Fibroblast of skin of abdomen (primary cell): ENCODE results near the gene TMEM86B.
A peak's percentile ranks its signal among the peaks of the same experiment; 100 is the strongest.

ENCODE experiments used
- DNase-seq: peaks from one replicate; pipeline ENCODE4 v3.0.0-alpha.2; 2013

TMEM86B gene

DNA sequence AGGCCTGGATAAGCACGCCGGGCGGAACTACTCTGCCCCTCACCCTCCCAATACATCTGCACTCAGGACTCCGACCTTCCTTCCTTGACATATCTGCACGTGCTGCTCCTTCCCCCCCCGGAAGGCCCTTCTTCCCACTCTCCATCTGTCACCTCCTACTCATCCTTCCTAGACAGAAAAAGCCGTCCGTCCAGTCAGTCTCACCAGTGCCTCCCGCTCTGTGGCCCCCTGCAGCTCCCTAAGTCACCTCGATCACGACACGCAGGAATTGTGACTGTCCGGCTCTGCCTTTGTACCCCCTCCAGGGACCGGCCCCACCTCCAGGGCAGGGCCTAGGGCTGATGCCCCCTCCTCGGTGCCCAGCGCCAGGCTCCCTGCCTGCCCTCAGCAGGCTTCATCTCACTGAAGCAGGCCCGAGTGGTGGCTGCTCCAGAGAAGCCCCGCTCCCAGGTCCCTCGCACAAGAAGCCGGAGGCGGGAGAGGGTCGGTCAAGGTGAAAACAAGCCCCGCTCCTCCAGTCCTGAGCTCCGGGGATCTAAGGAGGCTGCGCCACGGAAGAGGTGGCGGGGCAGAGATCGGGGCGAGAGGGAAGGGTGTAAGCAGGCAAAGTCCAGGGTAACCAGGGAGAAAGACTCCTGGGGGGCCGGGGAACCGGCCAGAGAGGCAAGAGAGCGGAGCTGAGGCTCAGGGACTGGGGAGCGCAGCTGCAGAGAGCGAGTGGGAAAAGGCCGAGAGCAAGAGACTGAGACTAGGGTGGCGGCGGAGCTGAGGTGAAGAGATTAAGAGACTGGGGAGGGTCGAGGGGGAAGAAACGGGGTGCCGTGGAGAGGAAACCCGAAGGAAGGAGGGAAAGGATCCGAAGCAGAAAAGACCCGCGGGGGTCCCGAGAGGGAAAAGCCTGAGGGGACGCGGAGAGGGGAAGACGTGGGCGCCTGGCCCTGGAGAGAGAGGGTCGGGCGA is 29.2 kb upstream of the TMEM86B start:
- no peak for DNase-seq

DNA sequence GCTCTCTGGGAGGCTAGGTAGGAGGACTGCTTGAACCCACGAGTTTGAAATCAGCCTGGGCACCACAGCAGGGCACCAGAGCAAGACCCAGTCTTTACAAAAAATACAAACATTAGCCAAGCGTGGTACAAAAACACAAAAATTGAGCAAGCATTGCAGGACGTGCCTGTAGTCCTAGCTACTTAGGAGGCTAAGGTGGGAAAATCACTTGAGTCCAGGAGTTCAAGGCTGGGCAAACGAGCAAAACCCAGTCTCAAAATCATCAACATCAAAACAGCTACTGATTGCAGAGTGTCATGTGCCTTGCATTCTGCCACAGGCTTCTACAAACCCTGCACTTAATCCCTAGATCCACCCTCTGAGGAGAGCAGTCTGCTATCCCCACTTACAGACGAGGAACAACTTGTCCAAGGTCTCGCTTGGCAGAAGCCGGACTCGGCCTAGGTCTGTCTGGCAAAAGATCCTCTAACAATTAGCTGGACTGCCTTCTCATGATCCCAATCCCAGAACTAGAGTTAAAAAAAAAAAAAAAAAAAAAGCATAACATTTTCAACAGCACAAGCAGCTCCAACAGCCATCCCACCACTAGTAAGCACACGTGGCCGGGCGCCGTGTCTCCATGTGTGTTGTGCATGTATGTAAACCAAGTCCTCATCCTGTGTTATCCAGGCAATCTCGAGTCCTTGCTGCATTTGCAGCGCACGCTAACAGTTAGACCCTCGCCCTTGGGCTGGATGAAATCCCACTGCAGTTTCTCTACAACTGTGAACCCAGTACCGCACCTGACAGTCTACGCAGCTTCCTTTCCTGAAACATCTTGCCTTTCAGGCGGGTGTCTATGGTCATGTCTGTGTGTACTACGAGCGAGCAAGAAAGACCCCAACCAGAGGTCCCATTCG is 28.2 kb upstream of the TMEM86B start:
- DNase-seq, result no peak

DNA sequence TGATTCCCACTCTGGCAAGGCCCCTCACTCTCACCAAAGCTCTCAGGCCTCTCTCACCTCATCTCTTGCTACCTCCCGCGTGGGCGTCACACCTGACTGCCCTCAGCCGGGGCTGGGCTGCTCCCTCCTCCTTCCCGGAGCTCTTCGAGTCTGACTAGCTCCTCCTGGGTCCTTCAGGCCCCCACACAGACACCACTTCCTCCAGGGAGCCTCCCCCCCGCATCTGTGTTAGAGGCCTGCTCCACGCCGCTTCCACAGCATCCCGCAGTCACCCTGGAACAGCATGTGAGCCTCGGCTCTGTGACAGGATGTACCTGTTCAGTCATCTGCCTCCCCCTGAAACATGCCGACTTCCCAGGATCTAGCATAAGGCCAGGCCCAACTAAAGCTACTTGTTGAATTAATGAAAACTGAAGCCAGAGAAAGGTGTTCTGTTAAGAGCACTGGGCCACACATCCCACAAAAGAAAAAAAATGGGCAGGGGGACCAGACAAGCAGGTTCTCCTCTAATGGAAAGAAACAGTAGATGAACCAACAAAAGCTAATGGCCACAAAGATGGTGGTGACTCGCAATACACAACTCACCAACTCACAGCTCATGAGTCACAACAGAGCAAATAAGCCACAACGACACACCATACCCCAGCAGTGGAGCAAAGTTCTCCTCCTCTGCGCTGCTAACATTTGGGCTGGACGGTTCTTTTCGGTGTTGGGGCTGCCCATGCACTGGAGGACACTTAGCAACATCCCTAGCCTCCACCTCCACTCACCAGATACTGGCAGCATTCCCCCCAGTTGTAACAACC is 27.3 kb upstream of the TMEM86B start:
- peak; percentile 20 for DNase-seq

DNA sequence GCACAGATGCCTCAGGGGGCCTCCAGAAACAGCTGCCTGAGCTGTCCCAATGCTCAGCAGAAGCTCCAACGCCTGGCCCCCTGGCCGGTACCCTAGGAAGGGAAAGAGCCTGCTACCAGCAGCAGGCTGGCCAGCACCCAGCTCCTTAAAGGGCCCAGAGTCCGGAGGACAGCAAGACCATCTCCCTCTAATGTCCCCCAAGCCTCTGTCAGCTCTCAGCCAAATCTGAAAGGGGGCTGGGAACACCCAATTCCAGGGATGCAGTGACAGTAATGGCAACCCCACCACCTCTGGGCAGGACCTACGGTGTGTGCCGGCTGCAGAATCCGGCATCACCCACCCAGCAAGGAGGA is 26.0 kb upstream of the TMEM86B start:
- no peak for DNase-seq

DNA sequence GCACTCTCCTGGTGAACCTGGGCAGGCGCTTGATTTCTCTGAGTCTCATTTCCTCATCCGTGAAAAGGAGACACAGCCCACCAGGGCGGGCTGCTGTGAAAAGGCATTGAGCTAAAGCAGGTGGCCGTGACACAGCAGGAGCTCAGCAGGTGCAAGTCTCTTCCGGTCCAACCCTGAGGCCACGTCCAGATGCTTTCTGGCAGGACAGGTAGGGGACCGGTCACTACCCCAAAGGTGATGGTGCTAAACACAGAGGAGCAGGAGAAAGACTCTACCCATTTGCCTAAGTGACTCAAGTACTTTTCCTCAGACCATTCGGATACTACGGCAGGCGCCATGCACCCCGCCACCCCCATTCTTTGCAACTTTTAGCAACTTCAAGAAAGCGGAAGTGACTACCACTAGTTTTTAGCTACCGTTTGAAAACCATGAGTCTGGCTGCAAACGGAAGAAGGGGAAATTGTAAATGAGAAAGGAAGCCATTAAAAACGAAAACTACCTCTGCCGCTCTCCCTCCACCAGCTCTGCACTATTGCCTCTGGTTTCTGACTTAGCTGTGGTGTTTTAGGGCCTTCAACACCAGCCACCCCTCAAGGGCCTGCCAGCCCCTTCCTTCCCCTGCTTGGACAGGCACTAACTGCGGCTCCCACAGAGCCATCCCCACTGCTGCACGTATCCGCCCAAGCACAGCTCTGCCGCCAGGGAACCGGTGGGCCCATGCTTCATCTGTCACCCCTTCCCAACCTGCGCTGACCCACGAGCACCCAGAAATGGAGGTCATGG is 25.5 kb upstream of the TMEM86B start:
- DNase-seq, result no peak

DNA sequence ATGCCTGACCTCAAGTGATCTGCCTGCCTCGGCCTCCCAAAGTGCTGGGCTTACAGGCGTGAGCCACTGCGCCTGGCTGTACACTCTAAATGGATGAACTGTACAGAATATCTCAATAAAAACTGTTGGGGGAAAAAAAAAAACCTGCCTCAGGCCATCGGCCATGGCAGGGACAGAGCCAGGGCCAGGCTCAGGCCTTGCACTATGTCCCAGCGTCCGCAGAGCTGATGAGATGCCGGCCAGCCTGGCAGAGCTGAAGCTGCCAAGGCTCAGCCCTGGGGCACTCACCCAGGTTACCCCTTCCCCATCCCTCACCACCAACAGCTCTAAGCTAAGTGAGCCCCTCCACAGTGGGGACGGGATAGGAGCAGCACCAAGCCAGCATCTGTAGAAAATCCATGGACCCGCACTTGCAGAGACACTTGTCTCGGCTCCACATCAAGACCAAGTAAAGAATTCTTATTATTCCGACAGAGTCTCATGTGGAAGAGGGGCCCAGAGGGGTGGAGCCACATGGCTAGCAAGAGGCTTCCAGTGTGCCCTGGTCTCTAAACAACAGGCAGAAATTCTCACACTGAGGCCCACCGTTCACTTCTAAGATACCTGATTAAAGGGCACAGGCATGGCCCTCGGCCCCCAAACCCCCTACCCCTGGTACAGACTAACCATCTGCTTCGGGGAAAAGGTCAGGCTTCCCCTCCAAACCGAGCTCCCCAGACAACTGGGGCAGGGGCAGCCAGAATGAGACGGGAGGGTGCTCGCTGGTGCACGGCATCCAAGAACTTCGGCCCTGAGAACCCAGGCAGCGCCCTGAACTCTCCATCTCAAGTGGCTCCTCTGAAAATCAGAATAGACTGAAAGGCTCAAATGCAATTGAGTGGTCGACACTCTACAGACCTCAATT is 24.4 kb upstream of the TMEM86B start:
- no peak for DNase-seq

DNA sequence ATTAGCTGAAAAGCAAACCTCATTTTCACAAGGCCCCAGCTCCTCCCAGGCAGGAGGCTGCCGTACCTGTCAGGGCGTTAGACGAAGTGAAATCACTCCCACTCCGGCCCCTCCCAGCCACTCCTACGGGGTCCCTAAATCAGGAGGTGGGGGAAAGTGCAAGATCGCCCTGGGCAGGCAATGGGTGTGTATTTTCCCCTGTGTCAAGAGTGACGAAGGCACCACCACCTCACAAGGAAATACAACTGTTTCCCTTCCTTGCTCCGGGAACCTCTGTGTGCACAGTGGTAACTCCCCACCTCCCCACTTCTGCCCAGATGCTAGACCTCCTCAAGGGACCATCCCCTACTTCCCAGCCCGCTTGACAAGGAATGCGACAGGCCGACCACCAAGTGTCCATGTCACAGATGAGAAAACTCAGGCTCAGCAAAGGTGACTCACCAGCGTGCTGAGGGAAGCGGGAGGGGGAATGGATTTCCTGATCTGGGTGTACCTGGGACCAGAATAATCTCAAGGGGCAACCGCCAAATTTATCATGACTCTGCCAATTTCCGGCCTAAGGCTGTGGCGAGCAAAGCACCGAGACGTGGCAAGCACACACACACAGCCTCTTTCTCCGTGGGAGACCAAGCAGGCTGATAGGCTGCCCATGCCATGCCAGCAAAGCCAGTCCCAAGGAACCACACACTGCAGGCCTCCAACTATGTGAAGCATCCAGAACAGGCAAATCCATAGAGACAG is 22.9 kb upstream of the TMEM86B start:
- DNase-seq, result no peak

DNA sequence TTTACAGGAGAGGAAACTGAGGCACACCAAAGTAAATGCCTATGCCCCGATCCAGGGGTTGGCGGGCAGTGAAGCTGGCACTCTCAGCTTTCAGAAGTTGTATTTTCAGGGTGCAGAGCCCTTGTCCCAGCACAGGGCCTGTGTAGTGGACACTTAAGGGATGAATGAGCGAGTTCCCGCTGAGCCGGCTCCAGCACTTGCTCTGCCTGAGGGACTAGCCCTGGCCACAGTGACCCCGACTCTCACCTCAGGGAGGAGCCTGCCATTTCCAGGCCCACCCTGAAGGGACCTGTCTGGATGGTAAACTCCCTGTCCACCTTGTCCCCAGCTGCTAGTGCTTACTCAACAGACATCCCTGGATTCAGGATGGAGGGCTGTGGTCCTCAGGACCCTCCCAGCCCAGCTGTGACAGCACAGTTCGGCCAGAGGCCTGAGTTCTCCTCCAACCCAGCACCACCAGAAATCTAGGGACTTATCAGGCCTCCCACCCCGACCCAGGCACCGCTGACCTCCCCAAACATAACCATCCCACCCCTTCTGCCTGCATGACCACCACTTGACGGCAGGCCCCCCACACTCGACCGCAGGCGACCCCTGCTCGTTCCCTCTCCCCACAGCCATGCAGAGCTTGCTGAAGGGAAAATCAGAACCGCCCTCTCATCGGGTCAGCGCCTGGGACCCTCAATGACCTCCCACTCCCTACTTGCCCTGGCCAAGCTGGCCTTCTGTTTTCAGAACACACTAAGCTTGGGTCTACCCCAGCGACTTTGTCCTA is 21.9 kb upstream of the TMEM86B start:
- no peak for DNase-seq

DNA sequence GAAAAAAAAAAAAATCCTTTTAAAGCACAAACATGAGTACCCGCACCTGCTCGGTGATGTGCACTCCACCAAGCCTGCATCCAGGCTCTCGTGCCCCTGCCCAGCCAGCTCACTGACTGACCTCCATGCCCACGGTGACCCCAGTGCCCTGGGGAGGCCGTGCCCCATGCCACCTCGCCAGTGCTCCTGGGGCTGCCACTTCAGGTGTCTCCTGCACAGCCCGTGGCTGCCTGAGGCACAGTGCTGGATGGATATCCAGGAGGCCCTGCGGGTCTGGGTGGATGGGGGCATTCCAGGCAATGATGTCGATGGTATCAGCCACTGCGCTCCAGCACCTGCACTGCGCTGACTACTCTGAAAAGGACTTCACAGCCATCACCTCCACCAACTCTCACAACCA is 21.3 kb upstream of the TMEM86B start:
- DNase-seq, result no peak

DNA sequence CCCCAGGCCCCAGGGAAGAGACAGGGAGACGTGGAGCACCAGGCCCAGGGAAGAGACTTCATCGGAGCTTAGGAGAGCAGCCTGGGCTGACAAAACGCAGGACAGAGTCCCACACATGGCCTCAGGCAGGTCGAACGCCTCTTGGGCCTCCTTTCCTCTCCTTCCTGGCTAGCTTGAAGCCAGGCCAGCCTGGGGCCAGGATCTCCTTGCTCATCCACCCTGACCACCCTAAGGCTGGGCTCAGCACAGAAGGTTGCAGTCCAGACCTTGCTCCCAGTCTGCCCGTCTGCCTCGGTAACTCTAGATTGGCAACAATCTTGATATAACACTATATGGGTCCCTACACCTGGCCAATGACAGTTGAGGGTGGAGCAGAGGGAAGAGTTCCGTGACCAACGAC is 20.1 kb upstream of the TMEM86B start:
- DNase-seq, result no peak

DNA sequence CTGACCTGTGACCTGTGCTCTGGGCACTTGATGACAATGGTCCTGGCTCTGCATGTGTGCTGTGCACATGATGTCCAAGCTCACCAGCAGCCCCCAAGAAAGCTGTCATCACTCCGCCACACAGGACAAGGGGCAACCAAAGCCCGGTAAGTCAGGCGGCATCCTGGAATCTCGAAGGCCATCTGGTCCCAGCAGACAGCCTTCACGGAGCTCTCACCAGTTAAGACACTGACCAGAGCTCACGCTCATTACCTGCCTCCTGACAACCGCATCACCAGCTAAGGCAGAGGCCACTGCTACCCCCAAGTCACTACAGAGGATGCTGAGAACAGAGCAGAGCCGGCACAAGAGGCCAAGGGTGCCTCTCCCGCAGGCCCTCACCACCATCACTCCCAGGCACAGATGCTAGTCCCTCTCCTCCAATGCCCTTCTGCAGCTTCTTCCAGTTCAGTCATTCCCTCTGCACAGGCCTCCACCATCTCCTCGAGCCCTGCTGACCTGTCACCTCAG is 19.7 kb upstream of the TMEM86B start:
- DNase-seq, result no peak

DNA sequence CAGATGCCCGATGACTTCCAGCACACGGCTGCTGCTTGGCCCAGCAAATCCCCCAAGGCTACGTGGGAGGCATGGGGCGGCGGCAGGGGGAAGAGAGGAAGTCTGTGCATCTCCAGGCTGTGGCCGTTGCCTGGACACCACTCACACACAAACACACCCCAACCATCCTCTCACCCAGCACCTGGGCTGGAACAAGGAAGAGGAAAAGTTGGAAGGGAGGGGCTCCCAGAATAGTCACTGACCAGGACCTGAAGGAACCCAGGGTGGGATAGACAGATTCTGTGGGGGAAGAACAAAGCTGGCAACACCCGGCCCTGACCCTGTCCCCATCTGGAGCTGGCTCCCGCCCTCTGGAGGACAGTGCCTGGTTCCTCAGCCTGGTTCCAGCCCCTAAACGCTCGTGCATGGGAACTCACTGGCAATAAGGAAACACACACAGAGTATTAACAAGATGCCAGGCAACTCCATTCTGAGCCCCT is 19.1 kb upstream of the TMEM86B start:
- DNase-seq, result no peak

DNA sequence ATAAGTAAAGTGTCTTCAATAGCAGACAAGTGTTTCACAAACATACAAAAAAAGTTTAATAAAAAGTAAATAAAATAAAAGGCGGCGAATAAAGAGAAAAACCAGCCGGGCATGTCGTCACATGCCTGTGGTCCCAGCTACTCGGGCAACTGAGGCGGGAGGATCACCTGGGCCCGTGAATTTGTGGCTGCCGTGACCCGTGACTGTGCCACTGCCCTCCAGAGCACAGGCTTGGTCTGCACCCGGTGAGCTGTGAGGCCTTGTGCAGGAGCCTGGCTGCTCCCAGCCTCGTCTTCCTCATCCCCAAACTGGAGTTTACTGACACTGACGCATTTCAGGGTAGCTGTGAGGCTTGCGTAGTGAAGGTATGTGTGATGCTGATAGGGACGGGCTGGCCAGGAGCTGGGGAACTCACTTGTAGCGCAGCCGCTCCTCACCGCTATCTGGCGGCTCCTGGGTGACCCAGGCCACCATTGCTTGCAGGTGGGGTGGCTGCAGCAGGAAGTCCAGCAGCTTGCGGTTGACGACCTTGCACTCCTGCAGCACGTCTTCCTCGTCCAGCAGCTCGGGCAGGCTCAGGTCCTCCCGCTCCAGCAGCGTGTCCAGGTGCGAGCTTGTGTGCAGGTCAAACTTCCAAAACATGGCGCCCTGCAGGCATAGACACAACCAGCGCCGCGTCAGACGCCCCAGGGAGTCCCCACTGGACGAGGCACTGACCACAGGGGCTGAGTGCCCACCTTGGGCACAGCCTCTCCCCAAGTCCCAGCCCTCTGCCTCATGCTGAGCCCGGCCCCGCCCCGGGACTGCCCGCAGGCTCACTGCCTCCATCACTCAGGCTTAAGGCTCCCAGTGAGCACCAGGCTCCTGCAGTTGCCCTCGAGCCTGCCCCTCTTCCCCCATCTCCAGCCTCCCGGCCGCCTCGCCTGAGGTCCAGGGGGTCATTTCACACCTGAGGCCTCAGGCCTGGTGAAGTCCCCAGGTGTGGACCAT is 18.2 kb upstream of the TMEM86B start:
- no peak for DNase-seq

DNA sequence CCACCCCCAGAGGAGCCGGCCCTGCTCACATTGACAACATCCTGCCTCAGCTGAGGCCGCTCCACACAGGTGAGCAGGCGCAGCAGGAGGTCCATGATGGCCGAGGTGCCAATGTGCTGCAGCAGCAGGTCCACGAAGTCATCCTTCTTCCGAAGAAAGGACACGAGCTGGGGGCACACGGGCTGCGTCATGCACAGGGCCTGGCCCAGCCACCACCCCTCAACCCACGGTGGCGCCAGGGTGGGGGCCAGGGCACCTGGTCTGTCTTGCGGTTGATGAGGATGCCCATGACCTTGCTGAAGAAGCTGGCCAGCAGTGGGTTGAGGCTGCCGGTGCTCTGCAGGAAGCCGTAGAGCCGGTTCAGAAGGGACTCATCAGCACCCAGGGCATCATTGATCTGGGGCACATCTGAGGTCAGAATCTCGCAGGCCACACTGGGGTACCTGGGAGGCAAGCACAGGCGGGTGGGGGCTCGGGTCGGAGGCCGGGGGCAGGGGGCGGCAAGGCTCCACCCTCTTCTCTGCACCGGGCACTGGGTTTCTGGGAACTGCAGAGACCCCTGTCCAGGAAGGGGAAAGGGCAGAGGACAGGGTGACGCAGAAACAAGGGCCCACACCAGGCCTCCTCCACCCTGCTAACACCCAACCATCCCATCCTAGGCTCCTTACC is 16.8 kb upstream of the TMEM86B start:
- no peak for DNase-seq

DNA sequence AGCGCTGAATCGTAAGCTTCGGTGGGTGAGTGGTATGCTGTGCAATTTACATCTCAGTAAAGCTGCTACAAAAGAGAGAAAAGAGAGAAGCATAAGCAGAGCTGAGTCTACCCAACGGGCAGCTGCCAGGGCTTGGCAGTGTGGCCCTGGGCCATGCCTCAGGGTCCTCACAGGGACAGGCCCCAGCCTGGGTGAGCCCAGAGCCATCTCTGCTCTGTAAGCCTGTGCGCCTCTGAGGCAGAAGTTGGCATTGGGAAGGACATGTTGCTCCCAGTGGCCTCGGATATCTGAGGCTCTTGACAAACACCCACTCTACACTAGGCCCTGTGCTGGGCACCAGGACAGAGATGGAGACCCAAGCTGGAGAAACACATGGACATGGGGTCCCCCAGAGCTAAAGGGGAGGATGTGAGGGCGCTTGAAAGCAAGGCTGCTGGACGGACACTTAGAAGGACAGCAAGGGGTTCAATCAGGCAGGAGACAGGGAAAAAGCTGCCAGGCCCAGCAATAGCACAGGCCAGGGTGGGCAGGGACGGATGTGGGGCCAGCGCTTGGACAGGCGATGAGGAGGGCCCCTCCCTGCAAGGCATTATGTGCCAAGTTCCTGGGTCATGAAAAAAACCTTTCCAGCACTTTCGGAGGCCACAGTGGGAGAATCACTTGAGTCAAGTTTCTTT is 15.6 kb upstream of the TMEM86B start:
- no peak for DNase-seq

DNA sequence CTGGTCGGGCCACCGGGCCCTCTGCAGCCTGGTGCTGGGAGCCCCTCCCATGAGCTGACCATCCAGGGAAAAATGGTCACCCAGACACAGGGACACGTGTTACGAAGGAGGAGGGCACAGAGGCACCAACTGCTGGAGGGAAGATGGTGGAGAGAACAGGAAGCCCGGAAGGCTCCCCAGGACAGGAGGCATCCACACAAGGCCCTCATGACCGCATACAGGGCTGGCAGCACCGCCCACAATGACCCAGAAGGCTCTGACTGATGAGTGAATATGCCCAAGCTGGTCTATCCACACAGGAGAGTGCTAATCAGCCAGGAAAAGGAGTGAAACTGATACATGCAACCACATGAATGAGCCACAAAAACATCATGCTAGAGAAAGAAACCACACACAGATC is 14.0 kb upstream of the TMEM86B start:
- DNase-seq, result no peak
